Ishikawa (cell line): Measurements from ENCODE around the gene APBA2.

Experiments used
- CEBPB ChIP-seq: IDR thresholded peaks from 2 replicates; pipeline ENCODE4 v1.6.1; 2012
- CREB1 ChIP-seq: IDR thresholded peaks from 2 replicates; pipeline ENCODE4 v1.6.1; 2012; ENCODE audit warnings: low read depth
- EGR1 ChIP-seq: IDR thresholded peaks from 2 replicates; pipeline ENCODE4 v1.6.1; 2012
- EP300 ChIP-seq: IDR thresholded peaks from 2 replicates; pipeline ENCODE4 v1.6.1; 2012; ENCODE audit warnings: borderline replicate concordance
- FOXM1 ChIP-seq: IDR thresholded peaks from 2 replicates; pipeline ENCODE4 v1.6.1; 2012; ENCODE audit warnings: low read depth, borderline replicate concordance
- NFIC ChIP-seq: IDR thresholded peaks from 2 replicates; pipeline ENCODE4 v1.6.1; 2012
- RAD21 ChIP-seq: IDR thresholded peaks from 2 replicates; pipeline ENCODE4 v1.6.1; 2012; ENCODE audit warnings: low read depth
- TAF1 ChIP-seq: IDR thresholded peaks from 2 replicates; pipeline ENCODE4 v1.6.1; 2012; ENCODE audit warnings: low read depth, mild to moderate bottlenecking
- TCF12 ChIP-seq: IDR thresholded peaks from 2 replicates; pipeline ENCODE4 v1.6.1; 2012; ENCODE audit warnings: low read depth
- TEAD4 ChIP-seq: IDR thresholded peaks from 2 replicates; pipeline ENCODE4 v1.6.1; 2012
- YY1 ChIP-seq: IDR thresholded peaks from 2 replicates; pipeline ENCODE4 v1.6.1; 2012; ENCODE audit warnings: low read depth
- ZBTB7A ChIP-seq: IDR thresholded peaks from 2 replicates; pipeline ENCODE4 v1.6.1; 2012; ENCODE audit warnings: low read depth
- TF ChIP-seq, protein P1 (sequence below): IDR thresholded peaks from 2 replicates; pipeline ENCODE4 v1.6.1; 2012
- TF ChIP-seq, protein P2 (sequence below): IDR thresholded peaks from 2 replicates; pipeline ENCODE4 v1.6.1; 2012
- TF ChIP-seq, protein P3 (sequence below): IDR thresholded peaks from 2 replicates; pipeline ENCODE4 v1.6.1; 2012; ENCODE audit warnings: low read depth, mild to moderate bottlenecking

APBA2 gene

DNA sequence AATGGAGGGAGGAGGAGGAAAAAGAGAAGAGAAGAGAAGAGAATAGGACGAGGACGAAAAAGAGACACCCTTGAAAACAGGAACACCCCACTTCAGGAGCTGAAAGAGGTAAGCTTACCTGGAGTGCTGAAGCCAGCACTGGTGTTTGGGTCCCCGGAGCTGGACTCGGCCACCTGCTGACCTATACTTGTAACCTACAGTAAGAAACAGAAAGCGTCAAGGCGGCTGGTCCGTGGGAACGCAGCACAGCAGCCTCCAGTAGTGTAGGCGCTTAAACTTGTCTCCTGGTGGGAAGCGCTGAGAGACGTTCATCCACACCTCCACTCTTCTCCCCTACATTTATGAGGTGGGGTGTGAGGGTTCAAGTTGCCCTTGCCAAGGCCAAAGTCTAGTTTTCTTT, 242.9 kb downstream of the APBA2 start:
- no peak for TF ChIP-seq FOXM1

DNA sequence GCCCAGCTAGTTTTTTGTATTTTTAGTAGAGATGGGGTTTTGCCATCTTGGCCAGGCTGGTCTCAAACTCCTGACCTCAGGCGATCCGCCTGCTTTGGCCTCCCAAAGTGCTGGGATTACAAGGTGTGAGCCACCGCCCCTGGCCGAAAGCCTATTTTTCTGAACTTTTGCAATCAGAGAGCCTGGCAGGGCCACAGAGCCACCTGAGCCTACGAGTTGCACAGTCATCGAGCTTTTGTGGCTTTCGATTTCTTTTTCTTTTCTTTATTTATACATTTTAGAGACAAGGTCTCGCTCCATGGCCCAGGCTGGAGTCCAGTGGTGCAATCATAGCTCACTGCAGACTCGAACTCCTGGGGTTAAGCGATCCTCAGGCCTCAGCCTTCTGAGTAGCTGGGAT, 243.4 kb downstream of the APBA2 start:
- TF ChIP-seq, protein P1, sequence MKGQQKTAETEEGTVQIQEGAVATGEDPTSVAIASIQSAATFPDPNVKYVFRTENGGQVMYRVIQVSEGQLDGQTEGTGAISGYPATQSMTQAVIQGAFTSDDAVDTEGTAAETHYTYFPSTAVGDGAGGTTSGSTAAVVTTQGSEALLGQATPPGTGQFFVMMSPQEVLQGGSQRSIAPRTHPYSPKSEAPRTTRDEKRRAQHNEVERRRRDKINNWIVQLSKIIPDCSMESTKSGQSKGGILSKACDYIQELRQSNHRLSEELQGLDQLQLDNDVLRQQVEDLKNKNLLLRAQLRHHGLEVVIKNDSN, result no peak
- no peak for TF ChIP-seq YY1
- TF ChIP-seq TEAD4, result no peak
- TF ChIP-seq EP300, result no peak
- TF ChIP-seq ZBTB7A, result no peak
- no peak for TF ChIP-seq FOXM1
- TF ChIP-seq, protein P2, sequence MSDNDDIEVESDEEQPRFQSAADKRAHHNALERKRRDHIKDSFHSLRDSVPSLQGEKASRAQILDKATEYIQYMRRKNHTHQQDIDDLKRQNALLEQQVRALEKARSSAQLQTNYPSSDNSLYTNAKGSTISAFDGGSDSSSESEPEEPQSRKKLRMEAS, result no peak
- TF ChIP-seq CEBPB, result no peak
- TF ChIP-seq NFIC, result no peak
- no peak for TF ChIP-seq TAF1
- TF ChIP-seq, protein P3, sequence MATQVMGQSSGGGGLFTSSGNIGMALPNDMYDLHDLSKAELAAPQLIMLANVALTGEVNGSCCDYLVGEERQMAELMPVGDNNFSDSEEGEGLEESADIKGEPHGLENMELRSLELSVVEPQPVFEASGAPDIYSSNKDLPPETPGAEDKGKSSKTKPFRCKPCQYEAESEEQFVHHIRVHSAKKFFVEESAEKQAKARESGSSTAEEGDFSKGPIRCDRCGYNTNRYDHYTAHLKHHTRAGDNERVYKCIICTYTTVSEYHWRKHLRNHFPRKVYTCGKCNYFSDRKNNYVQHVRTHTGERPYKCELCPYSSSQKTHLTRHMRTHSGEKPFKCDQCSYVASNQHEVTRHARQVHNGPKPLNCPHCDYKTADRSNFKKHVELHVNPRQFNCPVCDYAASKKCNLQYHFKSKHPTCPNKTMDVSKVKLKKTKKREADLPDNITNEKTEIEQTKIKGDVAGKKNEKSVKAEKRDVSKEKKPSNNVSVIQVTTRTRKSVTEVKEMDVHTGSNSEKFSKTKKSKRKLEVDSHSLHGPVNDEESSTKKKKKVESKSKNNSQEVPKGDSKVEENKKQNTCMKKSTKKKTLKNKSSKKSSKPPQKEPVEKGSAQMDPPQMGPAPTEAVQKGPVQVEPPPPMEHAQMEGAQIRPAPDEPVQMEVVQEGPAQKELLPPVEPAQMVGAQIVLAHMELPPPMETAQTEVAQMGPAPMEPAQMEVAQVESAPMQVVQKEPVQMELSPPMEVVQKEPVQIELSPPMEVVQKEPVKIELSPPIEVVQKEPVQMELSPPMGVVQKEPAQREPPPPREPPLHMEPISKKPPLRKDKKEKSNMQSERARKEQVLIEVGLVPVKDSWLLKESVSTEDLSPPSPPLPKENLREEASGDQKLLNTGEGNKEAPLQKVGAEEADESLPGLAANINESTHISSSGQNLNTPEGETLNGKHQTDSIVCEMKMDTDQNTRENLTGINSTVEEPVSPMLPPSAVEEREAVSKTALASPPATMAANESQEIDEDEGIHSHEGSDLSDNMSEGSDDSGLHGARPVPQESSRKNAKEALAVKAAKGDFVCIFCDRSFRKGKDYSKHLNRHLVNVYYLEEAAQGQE, result no peak
- TF ChIP-seq TCF12, result no peak
- no peak for TF ChIP-seq EGR1
- no peak for TF ChIP-seq CREB1
- TF ChIP-seq RAD21, result no peak

DNA sequence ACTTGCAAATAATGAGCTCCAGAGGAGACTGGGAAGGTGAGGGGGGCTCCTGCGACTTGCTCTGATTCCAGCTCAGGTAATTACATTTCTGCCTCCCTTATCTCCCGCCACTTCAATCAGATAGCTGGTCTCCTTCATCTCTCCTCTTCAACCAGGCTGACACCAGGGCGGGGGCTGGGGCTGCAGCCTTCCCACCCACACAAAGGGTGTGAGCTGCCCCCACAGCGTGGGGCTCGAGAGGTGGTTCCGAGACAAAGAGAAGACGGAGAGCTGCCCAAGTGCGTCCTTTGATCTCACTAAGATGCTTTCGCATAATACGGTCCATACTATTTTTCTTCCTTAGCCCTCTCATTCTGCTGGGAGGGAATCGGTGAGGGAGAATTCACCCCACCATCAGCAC, 244.2 kb downstream of the APBA2 start:
- TF ChIP-seq, protein P2, result no peak
- no peak for TF ChIP-seq NFIC

DNA sequence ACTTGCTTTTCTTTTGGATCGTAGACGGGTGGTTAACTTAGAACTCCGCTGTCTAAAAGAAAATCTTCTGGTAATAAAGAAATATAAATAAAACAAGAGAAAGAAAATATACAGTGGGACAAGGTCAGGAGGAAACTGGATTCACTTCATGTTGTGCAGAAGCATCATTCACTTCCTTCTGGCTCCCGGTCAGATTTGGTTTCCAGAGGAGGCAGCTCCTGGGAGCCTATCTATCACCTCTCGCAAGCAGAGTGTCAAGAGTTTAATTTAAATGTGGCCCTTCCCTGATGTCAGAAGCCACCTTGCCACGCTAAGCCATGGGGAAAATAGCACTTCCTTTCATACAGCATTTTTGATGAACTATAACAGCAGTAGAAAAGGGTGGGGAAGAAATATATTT, 244.7 kb downstream of the APBA2 start:
- TF ChIP-seq CREB1 (no peak), TEAD4 (no peak), EGR1 (no peak), YY1 (no peak), TAF1 (no peak), EP300 (no peak), FOXM1 (no peak), RAD21 (no peak), TCF12 (no peak), NFIC (no peak), CEBPB (no peak), ZBTB7A (no peak)
- TF ChIP-seq, protein P2, result no peak
- TF ChIP-seq, protein P3, result no peak
- TF ChIP-seq, protein P1, result no peak

DNA sequence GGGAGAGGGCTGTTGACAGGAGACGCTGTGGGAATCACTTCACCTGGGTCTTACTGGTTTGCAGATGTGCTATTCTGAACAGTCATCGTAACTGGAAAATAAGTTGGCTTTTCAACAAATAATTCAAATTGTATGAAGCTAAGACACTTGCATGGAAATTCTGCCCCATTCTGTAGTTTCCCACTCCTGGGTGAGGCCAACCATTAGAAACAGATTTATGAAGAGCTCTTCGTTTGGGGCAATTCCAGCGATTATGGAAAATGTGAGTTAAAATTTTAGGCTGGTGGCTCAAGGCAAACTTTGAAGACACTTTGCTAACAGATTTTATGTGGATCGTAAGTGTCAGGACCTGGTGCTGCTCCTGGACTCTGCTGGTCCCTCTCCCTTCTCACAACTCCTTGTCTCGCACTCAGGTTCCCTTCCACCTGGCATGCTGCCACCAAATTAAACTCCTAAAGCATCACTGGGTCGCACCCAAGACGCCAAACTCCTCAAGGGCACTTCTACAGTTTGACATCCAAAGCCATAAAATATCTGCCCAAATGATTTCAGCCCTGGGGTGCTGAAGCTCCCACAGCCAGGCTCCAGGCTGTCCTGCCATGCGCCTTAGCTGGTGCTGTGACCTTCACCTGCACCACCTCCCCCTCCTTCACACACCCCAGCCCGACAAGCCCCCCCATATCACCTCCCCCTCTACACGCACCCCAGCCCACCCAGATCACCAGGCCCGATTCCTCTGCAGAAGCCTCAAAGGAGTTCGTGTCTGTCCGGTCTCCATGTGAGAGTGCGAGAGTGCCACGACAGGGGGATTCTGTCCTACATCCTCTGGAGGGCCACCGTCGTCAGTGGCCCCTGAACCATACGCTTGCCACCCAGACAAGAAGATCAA, 245.4 kb downstream of the APBA2 start:
- no peak for TF ChIP-seq TEAD4
- TF ChIP-seq FOXM1, result no peak
- no peak for TF ChIP-seq CREB1
- TF ChIP-seq, protein P2, result no peak
- no peak for TF ChIP-seq EGR1
- TF ChIP-seq, protein P3, result no peak
- TF ChIP-seq CEBPB, result no peak
- no peak for TF ChIP-seq YY1
- TF ChIP-seq, protein P1, result no peak
- no peak for TF ChIP-seq TCF12
